ENCODE data around the gene SERPINA9. TPM values are rescaled to one million over a fixed set of nuclear protein-coding genes. Genes with fewer than 3 reads are reported as not detected.

SERPINA9 gene
- total RNA-seq, 1 experiment from 2014 or later = not detected

DNA sequence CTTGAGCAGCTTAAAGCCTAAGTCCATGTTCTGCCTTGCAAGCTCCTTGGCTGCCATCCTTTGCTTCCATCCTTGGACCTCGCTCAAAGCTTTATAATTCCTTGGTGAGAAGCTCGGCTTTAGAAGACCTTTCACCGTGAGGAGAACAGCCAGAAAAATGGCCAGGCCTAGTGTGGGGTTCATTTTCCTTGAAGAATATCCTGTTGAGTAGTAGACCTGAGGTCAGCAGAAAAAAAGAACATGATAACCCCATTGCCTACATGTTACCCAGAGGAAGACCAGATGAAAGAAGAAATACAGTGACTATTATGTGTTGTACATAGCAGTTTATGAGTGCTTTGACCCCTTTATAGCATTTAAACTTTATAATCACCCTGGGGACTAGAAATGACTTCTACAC is 22.2 kb upstream of the SERPINA9 start:
- H3K4me1 Mint-ChIP-seq (ENCODE audit: low read depth, unreplicated experiment) = no peaks in the 10 kb centered on the region
- no peaks in the 10 kb centered on the region for H3K9me3 Mint-ChIP-seq (ENCODE audit: low read depth, unreplicated experiment)
- H3K4me3 Mint-ChIP-seq (ENCODE audit: low read depth, unreplicated experiment) = no peak overlapping the region
- TF ChIP-seq, protein P1, sequence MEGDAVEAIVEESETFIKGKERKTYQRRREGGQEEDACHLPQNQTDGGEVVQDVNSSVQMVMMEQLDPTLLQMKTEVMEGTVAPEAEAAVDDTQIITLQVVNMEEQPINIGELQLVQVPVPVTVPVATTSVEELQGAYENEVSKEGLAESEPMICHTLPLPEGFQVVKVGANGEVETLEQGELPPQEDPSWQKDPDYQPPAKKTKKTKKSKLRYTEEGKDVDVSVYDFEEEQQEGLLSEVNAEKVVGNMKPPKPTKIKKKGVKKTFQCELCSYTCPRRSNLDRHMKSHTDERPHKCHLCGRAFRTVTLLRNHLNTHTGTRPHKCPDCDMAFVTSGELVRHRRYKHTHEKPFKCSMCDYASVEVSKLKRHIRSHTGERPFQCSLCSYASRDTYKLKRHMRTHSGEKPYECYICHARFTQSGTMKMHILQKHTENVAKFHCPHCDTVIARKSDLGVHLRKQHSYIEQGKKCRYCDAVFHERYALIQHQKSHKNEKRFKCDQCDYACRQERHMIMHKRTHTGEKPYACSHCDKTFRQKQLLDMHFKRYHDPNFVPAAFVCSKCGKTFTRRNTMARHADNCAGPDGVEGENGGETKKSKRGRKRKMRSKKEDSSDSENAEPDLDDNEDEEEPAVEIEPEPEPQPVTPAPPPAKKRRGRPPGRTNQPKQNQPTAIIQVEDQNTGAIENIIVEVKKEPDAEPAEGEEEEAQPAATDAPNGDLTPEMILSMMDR (IDR thresholded peaks at IDR 0.05; ENCODE audit: unreplicated experiment) = no peak
- no peak for DNase-seq
- no peak overlapping the region for H3K27ac Mint-ChIP-seq (ENCODE audit: unreplicated experiment)
- no TSS peak for BruUV-seq (replicated peaks)
- H3K36me3 Mint-ChIP-seq (ENCODE audit: insufficient read depth, unreplicated experiment) = no peaks in the 10 kb centered on the region
- intact Hi-C loops (cut with micrococcal nuclease; ENCODE audit: unreplicated experiment) = no loop called here
- CTCF ChIA-PET = interaction anchor here (1.6 kb wide), 1 partner anchor 12 kb away, joined by 3 read pairs; no protein-coding TSS in a partner anchor
- H3K27me3 Mint-ChIP-seq (ENCODE audit: unreplicated experiment) = peaks cover 64% of the 10 kb centered on the region

DNA sequence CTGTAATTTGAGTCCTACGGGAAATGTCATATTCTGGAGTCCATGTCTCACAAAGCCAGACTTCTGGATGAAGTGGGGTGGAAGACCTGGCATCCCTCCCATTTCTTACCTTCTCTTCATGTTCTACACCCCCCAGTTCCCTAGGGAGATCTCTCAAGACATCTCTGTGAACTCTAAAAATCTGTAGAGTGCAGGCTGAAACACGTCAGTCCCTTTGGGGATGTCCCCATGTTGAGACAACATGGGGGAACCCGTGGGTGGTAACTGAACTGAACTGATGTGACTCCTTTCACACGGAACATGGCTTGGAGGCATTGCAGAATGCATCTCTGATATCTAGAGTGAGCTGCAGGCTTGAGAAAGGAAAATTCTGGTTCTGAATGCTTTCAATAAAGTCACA is 18.1 kb upstream of the SERPINA9 start:
- no peak overlapping the region for H3K4me3 Mint-ChIP-seq (ENCODE audit: low read depth, unreplicated experiment)
- no peak for DNase-seq
- H3K9me3 Mint-ChIP-seq (ENCODE audit: low read depth, unreplicated experiment) = no peaks in the 10 kb centered on the region
- no peak overlapping the region for H3K27ac Mint-ChIP-seq (ENCODE audit: unreplicated experiment)
- intact Hi-C loops (cut with micrococcal nuclease; ENCODE audit: unreplicated experiment) = no loop called here
- CTCF ChIA-PET = no interaction called here
- H3K4me1 Mint-ChIP-seq (ENCODE audit: low read depth, unreplicated experiment) = no peaks in the 10 kb centered on the region
- TF ChIP-seq, protein P1 (IDR thresholded peaks at IDR 0.05; ENCODE audit: unreplicated experiment) = no peak
- H3K27me3 Mint-ChIP-seq (ENCODE audit: unreplicated experiment) = peaks cover 39% of the 10 kb centered on the region
- H3K36me3 Mint-ChIP-seq (ENCODE audit: insufficient read depth, unreplicated experiment) = no peaks in the 10 kb centered on the region
- BruUV-seq (replicated peaks) = no TSS peak

DNA sequence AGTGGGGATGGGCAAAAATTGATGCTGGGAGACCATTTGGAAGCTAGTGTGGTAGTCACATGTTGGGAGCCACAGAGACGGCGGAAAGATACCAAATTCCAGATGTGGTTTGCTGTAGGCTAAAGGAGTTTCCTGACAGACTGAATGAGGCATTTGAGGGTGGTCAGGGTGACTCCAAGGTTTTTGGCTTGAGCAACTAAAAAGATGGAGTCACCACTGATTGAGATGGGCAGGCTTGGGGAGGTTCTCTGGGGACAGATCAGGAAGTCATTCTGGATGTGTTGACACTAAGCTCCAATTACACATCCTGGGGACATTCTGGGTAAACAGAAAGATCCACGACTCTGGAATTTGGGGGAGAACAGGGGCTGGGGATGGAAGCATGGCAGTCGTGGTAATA is 15.5 kb upstream of the SERPINA9 start:
- Mint-ChIP-seq H3K27me3 (ENCODE audit: unreplicated experiment) (peaks cover 18% of the 10 kb centered on the region), H3K27ac (ENCODE audit: unreplicated experiment) (no peak overlapping the region), H3K4me3 (ENCODE audit: low read depth, unreplicated experiment) (no peak overlapping the region), H3K9me3 (ENCODE audit: low read depth, unreplicated experiment) (no peaks in the 10 kb centered on the region), H3K36me3 (ENCODE audit: insufficient read depth, unreplicated experiment) (peaks cover 4% of the 10 kb centered on the region), H3K4me1 (ENCODE audit: low read depth, unreplicated experiment) (no peaks in the 10 kb centered on the region)
- TF ChIP-seq, protein P1 (IDR thresholded peaks at IDR 0.05; ENCODE audit: unreplicated experiment) = no peak
- intact Hi-C loops (cut with micrococcal nuclease; ENCODE audit: unreplicated experiment) = no loop called here
- BruUV-seq (replicated peaks) = no TSS peak
- CTCF ChIA-PET = interaction anchor here (0.6 kb wide), 1 partner anchor 49 kb away, joined by 7 read pairs; no protein-coding TSS in a partner anchor
- no peak for DNase-seq

DNA sequence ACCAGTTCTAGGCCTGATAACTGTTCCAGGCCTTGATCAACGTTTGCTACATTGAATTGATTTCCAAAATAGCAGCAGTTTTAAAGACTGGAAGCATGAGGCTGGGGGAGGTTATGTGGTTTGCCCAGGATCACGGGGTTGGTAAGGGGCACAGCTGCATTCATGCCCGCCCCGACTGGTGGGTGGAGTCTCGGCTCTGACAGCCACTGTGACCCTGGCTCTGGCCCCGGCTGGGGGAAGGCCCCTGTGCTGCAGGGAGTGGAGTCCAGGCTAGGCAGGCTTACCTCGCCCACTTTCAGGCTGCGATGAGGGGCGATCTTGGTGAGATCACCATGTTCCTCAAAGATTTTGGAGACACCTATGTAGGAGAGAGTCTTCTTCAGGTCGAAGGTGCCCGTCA is 13.3 kb upstream of the SERPINA9 start:
- no peaks in the 10 kb centered on the region for H3K9me3 Mint-ChIP-seq (ENCODE audit: low read depth, unreplicated experiment)
- no peak for DNase-seq
- no peaks in the 10 kb centered on the region for H3K4me1 Mint-ChIP-seq (ENCODE audit: low read depth, unreplicated experiment)
- intact Hi-C loops (cut with micrococcal nuclease; ENCODE audit: unreplicated experiment) = no loop called here
- no peak overlapping the region for H3K4me3 Mint-ChIP-seq (ENCODE audit: low read depth, unreplicated experiment)
- H3K27me3 Mint-ChIP-seq (ENCODE audit: unreplicated experiment) = no peaks in the 10 kb centered on the region
- BruUV-seq (replicated peaks) = no TSS peak
- TF ChIP-seq, protein P1 (IDR thresholded peaks at IDR 0.05; ENCODE audit: unreplicated experiment) = no peak
- H3K27ac Mint-ChIP-seq (ENCODE audit: unreplicated experiment) = no peak overlapping the region
- CTCF ChIA-PET = interaction anchor here (0.7 kb wide), 1 partner anchor 18 kb away, joined by 3 read pairs; no protein-coding TSS in a partner anchor
- H3K36me3 Mint-ChIP-seq (ENCODE audit: insufficient read depth, unreplicated experiment) = peaks cover 8% of the 10 kb centered on the region
